CD4-positive, alpha-beta T cell treated with Interleukin-15 for 1 hour (primary cell): Measurements from ENCODE around the gene PRSS57.
"Not testable (repeated sequence)": the region's sequence is repeated elsewhere in the genome, so short reads cannot be mapped to it uniquely, and the experiment has no call there.

ENCODE experiments used
- DNase-seq: peaks from one replicate; pipeline ENCODE4 v3.0.0-alpha.2; 2020

Gene PRSS57

GRCh38 chr19:722553-723101, 27.4 kb upstream of the PRSS57 start:
- DNase-seq: no peak

- no peak for DNase-seq
Measured at GRCh38 chr19:720345-721160, 25.3 kb upstream of the PRSS57 start.

GRCh38 chr19:719636-720344, 24.5 kb upstream of the PRSS57 start:
- DNase-seq: no peak

- no peak for DNase-seq
Measured at GRCh38 chr19:718991-719512, 23.8 kb upstream of the PRSS57 start.

- no peak for DNase-seq
Measured at GRCh38 chr19:718251-718951, 23.1 kb upstream of the PRSS57 start.

GRCh38 chr19:715347-715746, 20.1 kb upstream of the PRSS57 start:
- DNase-seq: no peak

GRCh38 chr19:711254-711653, 16.0 kb upstream of the PRSS57 start:
- no peak for DNase-seq

- DNase-seq: no peak
Measured at GRCh38 chr19:710767-711166, 15.5 kb upstream of the PRSS57 start.

- no peak for DNase-seq
Measured at GRCh38 chr19:709965-710571, 14.8 kb upstream of the PRSS57 start.

- no peak for DNase-seq
Measured at GRCh38 chr19:709196-709964, 14.1 kb upstream of the PRSS57 start.

GRCh38 chr19:708154-709143, 13.2 kb upstream of the PRSS57 start, which contains the start of gene PALM:
Gene PALM (plus strand): TSS chr19:708935. CDS start chr19:709147, 212 bp downstream.
- no peak for DNase-seq

GRCh38 chr19:704447-704741, 9.1 kb upstream of the PRSS57 start:
- no peak for DNase-seq

GRCh38 chr19:703651-704446, 8.6 kb upstream of the PRSS57 start:
- DNase-seq: peak; percentile 77

GRCh38 chr19:703329-703650, 8.0 kb upstream of the PRSS57 start:
- no peak for DNase-seq

- not testable (repeated sequence) for DNase-seq
Measured at GRCh38 chr19:702847-703246, 7.6 kb upstream of the PRSS57 start.

- peak; percentile 51 for DNase-seq
Measured at GRCh38 chr19:699885-700284, 4.6 kb upstream of the PRSS57 start.

GRCh38 chr19:698529-698928, 3.3 kb upstream of the PRSS57 start:
- DNase-seq: not testable (repeated sequence)

- DNase-seq: no peak
Measured at GRCh38 chr19:694481-695351, 536 bp downstream of the PRSS57 start.

GRCh38 chr19:690203-690602, 5.0 kb downstream of the PRSS57 start:
- no peak for DNase-seq
